GDM1 (cell line): Measurements from ENCODE around the gene DISC1.
"Not testable (repeated sequence)": the region's sequence is repeated elsewhere in the genome, so short reads cannot be mapped to it uniquely, and the experiment has no call there.

ENCODE experiments used
- DNase-seq: peaks from one replicate; lab custom pipeline; 2025; lab: John Stamatoyannopoulos, UW

The DISC1 gene

DNA sequence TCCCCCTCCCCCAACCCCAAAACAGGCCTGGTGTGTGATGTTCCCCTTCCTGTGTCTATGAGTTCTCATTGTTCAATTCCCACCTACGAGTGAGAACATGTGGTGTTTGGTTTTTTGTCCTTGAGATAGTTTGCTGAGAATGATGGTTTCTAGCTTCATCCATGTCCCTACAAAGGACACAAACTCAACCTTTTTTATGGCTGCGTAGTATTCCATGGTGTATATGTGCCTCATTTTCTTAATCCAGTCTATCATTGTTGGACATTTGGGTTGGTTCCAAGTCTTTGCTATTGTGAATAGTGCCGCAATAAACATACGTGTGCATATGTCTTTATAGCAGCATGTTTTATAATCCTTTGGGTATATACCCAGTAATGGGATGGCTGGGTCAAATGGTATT is 102.4 kb downstream of the DISC1 start:
- not testable (repeated sequence) for DNase-seq

DNA sequence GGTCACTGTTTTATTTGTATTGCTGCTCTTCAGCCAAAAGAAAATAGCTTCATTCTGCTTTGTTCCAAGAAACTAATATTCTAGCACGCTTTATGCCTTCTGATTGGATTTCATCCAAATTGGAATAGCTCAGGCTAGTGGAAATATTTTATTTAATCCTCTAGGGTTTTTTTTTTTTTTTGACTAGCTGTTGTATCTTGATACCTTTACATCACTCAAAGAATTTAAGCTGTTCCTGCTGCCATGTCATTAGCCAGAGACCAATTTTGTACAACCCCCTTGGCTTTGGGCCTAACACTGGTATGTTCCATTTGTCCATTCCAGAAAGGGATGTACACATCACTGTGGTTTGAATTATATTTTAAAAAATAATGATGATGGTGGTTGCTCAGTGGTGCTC is 103.0 kb downstream of the DISC1 start:
- no peak for DNase-seq

DNA sequence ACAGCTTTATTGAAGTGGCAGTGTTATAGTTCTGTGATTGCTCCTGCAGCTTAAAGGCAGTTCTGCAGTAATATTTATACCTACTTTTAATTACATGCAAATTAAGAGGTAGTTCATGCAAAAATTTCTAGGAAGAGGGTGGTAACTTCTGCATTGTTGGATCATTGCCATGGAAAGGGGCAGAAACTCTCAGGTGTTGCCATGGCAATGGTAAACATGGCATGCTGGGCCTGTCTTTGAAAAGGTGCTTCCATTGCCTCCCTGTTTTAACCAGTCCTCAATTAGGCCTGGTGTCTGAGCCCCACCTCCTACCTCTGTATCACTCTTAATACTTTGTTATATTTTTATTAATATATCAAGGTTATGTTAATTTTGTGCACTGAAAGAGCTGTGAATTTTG is 104.7 kb downstream of the DISC1 start:
- no peak for DNase-seq

DNA sequence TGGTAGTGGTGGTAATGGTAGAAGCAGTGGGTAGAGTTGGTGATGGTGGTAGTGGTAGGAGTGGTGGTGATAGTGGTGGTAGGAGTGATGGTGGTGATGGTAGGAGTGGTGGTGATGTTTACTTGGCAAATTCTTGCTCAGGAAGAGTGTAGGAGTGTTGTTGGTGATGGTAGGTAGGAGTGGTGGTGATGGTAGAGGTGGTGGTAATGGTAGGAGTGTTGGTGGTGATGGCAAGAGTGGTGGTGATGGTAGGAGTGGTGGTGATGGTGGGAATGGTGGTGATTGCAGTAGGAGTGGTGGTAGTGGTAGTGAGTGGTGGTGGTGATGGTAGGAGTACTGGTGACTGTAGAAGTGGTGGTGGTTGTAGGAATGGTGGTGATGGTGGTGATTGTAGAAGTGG is 106.5 kb downstream of the DISC1 start:
- DNase-seq, result no peak

DNA sequence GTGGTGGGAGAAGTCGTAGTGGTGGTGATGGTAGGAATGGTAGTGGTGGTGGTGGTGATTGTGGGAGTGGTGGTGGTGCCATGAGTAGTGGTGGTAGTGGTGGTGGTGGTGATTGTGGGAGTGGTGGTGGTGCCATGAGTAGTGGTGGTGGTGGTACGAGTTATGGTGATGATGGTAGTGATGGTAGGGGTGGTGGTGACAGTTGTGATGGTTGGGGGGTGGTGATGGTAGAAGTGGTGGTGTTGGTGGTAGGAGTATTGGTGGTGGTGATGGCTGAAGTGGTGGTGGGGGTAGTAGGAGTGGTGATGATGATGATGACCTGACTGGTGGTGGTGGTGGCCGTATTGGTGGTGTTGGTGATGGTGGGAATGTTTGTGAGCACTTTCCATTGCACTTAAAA is 107.1 kb downstream of the DISC1 start:
- DNase-seq, result no peak

DNA sequence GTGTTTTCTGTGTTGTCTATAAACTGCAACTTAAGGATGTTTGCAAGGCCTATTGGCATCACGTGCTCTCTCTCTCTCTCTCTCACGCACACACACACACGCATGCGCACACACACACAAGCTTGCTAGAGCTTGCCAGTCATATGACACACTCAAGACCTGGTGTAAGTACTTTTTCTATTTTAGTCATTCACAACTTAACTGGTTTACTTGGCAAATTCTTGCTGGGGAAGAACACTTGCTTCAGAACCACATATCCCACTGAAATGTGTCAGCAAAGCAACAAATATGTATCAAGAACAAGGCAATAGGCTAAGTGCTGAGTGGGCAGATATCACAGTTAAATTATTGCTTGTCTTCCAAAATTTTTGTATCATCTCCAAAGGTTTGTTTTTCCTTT is 107.8 kb downstream of the DISC1 start:
- DNase-seq, result no peak

DNA sequence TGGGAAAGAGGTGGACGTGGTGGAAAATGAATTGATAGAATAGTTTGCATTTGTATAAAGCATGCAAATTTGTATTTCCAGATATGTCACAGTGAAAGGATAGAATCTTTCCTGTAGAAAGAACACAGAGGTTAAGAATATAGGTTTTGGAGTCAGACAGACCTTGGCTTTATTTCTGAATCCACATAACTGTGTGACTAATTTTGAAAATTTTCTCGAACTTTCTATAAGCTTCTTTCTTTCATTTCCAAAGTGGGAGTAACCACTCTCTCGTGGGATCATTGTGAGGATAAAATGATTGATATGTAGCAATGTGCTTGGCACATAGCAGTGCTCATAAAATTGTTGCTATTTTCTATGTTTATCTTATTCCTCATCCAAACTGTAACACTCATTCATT is 108.8 kb downstream of the DISC1 start:
- DNase-seq, result no peak

DNA sequence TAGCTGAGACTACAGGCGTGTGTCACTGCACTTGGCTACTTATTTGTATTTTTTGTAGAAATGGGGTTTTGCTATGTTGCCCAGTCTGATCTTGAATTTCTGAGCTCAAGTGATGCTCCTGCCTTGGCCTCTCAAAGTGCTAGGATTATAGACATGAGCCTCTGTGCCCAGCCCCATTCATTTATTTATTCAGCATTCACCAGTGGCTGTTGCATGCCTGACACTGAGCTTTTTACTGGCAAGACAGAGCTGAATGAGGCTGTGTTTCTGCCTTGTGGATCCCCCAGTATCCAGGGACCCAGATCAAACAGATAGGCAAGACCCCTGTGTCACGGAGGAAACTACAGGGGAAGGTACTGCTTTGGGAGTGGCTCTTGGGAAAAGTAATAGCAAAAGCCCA is 109.4 kb downstream of the DISC1 start:
- no peak for DNase-seq

DNA sequence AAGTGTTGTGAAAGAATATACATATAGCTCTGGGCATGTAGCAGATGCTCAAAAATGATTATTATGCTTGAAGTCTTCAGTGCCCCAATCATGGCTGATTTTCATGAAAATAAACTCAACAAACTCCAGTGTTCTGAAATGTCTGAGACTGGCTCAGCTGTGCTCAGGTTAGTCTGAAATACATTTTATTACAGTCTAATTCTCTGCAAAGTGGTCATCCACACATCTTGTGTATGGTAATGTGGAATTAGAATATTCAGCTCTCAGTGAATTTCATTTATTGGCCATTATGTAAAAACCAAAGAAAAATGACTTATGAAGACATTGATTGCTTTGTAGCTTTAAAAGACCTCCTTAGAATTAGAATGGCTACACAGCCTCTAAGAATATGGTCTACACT is 109.9 kb downstream of the DISC1 start:
- no peak for DNase-seq

DNA sequence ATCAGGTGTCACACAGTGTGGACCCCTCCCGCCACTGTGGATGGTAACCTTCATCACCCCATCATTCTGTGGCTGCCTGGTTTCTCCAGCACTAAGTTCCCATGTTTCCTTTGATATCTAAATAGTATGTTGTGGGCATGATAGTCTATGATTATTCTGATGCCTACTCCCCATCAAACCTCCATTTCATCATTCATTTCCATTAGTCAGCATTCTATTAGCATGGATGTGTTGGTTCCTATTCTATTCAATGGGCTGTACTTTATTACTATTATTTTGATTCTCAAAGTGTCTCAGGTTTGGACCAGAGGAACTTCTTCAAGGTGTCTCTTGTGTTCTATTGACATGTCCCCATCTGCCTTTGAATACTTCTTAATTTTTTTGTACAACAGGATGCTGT is 112.0 kb downstream of the DISC1 start:
- DNase-seq, result no peak

DNA sequence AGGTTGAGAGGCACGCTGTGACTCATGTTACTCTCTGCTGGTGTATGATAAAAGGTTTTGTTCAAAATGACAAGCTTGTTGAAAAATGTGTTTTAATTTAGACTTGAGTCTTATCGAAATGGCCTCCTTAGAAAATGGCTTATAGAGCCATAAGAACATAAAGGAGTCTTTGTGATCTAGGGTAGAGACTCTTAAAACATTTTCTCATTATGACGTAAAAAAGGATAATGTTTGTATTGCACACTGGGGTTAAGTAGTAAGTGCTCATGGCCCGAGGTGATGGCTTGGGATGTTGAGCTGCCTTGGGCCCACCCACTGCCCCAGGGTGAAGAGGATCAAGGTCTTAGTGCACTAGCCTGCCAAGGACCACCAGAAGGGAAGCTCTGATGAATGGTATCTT is 117.4 kb downstream of the DISC1 start:
- DNase-seq, result no peak

DNA sequence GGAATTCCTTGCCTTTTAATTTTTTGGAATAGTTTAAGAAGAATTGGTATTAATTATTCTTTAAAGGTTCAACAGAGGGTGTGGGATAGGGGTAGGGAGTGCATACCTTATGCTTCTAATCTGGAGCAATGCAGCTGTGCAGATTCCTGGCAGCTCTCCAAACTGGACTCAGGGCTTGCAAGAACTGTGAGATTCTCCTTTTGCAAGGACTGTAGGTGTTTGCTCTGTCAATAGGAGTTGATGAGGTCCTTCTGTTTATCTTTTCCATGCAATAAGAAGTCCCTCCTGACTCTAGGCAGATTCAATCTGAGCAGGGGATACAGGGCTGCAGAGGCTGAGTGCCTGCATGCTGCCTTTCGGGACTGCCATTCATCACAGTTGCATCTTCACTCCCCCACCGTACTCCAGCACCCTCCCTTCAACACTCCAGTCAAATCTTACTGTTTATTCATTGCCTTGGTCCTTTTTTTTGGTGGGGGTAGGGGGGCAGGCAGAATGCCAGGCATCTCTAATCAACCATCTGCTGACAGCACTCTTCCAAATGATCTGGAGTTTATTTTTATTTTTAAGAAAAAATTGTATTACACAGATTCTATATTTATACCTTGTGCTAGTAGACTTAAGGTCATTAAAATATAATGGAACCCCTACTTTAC is 122.3 kb downstream of the DISC1 start:
- DNase-seq, result no peak

DNA sequence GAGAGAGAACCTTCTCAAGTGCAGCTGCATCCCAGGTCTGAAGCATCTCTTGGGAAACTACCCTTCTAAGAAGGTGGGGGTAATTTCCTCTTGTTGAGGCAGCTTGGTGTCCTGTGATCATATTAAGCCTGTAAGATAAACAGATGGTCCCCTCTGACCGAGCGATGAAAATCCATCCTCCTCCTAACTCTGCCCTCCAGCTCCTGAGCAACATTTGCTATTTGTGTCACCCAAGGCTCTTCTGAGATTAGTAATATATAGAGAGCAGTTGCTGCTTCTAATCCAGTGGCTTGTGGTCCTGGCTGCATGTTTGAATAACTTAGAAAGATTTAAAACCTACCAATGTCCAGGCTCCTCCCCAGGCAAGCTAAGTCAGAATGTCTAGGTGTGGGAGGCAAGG is 123.7 kb downstream of the DISC1 start:
- DNase-seq, result no peak

DNA sequence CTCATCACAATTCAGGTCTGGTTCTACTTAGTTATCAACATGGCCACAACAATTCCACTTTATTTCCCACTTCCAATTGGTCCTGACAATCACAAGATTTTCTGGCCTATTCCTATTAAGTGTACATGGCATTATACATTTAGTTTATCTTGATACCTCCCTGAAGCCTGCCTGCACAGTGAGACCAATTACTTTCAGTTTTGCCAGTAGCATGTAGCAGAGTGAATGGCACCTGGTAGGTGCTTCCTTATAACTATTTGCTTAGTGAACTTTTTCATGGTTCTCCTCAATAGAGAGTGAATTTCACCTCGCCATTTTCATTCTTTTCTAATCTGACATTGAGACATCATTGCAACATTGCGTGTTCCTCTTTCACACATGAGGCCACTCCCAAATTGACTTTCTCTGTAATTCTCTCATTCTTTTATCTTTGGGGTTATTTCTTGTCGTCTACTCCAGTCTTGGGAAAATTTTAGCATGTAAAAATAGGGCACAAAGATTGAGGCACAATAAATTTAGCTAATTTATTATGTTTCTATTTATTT is 124.3 kb downstream of the DISC1 start:
- no peak for DNase-seq

DNA sequence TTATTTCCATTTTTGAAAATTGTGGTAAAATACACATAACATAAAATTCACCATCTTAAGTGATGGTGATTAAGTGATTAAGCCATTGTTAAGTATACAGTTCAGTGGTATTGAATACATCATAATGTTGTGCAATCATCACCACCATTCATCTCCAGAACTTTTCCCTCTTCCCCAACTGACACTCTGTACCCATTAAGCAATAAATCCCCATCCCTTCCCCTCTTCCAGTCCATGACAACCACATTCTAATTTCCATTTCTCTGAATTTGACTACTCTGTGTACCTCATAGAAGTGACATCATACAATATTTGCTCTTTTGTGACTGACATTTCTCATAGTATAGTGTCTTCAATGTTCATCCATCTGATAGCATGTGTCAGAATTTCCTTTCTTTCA is 124.8 kb downstream of the DISC1 start:
- DNase-seq, result no peak

DNA sequence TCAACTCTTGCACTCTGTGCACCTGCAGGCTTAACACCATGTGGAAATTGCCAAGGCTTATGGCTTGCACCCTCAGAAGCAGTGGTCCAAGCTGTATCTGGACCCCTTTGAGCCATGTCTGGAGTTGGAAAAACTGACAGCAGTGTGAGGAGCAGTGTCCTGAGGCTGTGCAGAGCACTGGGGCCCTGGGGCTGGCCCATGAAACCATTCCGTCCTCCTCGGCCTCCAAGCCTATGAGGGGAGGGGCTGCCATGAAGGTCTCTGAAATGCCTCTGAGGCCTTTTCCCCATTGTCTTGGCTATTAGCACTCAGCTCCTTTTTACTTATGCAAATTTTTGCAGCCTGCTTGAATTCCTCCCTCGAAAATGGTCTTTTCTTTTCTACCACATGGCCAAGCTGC is 126.7 kb downstream of the DISC1 start:
- DNase-seq, result no peak

DNA sequence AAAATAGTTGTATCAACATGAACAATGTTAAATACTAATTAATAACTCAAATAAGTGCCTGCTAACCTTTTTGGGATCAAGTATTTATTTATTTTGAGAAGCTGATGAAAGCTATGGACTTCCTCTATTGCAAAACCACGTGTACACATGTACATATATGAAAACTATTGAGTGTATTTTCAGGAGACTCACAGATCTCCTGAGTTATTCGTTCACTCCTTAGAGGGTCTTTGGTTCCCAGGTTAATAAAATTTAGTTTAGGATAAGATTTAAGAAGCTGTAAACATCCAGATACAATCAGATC is 130.5 kb downstream of the DISC1 start:
- no peak for DNase-seq

DNA sequence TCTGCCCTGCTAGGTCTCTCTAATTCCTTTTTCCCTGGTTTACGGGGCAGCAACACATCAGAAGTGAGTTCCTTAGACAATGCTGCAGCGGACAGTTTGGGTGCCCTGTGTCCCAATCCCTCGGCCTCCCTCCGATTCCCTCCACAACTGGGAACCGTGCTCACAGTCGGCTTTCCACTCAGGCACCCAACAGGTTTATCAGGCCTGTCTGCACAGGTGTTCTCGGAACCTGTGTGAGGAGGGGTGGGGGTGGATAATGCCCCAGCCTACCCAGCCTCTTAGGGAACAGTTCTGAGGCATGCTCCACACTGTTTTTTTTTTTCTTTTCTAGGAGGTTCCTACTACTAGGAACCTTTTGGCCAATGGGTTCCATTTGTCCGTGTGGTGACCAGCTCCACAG is 131.2 kb downstream of the DISC1 start:
- no peak for DNase-seq

DNA sequence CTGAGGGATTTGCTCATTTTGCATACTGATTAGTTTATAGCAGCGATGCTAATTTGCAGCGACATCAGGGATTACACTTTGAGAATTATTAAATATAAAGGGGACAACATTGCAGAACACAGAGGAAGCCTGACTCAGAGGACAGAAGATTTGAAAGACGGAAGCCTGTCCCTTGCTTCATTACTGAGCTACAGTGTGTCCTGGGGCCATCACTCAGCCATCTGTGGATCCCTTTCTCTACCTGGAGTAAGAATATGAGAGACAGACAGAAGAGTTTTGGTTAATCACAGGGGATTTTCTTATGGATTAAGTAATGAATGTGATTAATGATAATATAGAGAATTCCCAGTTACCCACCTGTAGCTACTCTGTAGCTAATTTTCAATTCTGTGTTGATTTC is 134.7 kb downstream of the DISC1 start:
- DNase-seq, result no peak

DNA sequence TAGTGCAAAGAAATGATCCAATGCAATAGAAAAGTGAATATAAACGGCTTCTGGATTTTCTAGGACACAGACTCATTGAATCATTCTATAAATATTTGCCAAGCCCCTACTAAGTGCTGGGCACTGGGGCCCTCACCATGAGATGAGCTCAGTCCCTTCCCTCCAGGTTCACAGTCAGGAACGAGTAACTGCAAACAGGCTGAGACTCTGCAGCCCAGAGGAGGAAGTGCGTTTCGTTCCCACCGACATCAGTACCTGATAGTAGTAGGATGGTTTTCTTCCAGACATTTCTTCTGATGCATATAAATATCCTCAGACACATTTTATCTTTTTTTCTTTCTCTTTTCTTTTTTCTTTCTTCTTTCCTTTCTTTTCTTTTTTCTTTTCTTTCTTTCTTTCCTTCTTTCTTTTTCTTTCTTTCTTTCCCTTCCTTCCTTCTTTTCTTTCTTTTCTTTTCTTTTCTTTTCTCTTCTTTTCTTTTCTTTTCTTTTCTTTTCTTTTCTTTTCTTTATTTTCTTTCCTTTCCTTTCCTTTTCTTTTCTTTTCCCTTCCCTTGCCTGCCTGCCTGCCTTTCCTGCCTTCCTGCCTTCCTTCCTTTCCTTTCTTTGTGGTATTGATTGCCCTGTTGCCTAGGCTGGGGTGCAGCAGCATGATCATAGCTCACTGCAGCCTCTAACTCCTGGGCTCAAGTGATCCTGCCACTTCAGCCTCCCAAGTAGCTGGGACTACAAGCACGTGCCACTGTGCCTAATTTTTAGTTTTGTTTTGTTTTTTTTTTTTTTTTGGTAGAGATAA is 135.4 kb downstream of the DISC1 start:
- DNase-seq, result no peak

DNA sequence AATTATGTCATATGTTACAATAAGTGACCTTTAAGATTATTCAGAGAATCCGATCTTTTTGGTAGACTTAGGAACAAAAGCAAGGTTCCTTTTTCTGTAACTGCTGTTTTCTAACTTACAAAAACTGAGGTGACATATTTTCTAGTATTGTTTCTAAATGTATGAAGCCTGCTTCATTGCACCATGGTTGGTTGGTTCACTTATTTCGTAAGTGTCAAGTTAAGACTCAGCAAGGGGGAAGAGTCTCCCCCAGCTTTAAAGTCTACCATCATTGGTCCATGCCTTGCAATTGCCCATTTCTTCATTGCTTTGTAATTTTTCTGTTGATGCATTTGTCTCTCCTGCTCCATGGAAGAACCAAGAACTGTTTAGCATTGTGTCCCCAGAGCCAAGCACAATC is 136.9 kb downstream of the DISC1 start:
- no peak for DNase-seq

DNA sequence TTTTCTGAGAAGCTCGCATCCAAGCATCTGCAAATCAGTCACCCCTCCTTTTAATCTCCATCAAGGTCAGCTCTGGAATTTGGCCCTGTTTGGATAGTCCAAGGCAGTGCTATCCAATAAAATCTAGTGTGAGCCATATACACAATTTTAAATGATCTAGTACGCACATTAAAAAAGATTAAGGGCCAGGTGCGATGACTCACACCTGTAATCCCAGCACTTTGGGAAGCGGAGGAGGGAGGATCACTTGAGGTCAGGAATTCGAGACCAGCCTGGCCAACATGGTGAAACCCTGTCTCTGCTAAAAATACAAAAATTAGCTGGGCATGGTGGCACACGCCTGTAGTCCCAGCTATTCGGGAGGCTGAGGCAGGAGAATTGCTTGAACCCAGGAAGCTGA is 139.2 kb downstream of the DISC1 start:
- not testable (repeated sequence) for DNase-seq

DNA sequence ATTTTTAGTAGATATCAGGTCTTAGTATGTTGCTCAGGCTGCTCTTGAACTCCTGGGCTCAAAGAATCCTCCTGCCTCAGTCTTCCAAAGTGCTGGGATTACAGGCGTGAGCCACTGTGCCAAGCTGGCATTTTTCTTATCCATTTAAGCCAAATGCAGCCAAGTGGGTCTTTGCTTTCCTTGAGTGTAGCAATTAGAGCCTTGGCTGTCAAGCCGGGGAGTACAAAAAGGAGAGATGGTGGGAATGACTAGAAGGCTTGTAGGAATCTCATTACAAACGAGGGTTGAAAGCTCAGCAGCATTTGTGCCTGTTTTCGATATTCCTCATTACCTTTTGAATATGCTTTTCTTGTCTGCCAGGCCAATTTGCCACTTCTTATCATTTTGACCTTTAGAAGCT is 140.9 kb downstream of the DISC1 start:
- DNase-seq, result no peak

DNA sequence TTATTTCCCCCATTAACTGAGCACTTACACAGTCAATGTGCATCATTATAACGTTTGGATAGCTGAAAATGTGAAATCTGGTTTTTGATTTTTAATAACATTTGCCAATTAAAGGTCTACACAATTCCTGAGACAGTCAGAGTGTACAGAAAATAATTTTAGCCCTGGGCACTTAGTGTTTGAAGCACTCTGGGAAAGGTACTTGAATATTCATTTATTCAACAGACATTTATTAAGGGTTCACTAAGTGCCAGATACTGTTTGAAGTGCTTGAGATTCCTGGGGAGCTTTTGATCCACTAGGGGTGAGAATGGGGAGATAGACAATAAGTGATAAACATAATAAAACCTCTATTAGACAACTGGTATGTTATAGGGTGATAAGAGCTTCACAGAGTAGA is 141.8 kb downstream of the DISC1 start:
- no peak for DNase-seq
